Endothelial cell of umbilical vein (primary cell): ENCODE data around the gene DAPK2. TPM values are rescaled to one million over a fixed set of nuclear protein-coding genes. Genes with fewer than 3 reads are reported as not detected.

Experiments
- BruUV-seq: library from RNA; stranded (reverse); fragments of 400-500 nt; replicated peaks from 2 replicates; lab custom pipeline; 2021; lab: Mats Ljungman, UMichigan
- CTCF ChIA-PET: fragments of 300-600, 350-600 bp; sonication (Branson Sonifier 250); formaldehyde crosslinking; loops from one replicate; lab custom pipeline; 2021; ENCODE audit warnings: antibody characterized with exemption, inconsistent platforms; lab: Charles Lee
- POLR2A ChIA-PET: fragments of 300-600, 350-600 bp; sonication (Branson Sonifier 250); formaldehyde crosslinking; loops from one replicate; lab custom pipeline; 2021; ENCODE audit warnings: antibody characterized with exemption, inconsistent platforms; lab: Charles Lee
- DNase-seq: peaks from one replicate; pipeline ENCODE4 v3.0.0-alpha.2; 2011; ENCODE audit warnings: low read depth, low spot score
- FAIRE-seq: peaks from 2 replicates; lab custom pipeline; 2011; peaks lifted over from hg19 to GRCh38; lab: Jason Lieb, UNC
- H2AFZ ChIP-seq: 2 replicates; pipeline ENCODE4 v1.6.0; 2012; ENCODE audit warnings: low read depth, low read length, control low read depth, inconsistent platforms
- H3K27ac ChIP-seq: 2 replicates; pipeline ENCODE4 v1.5.1; 2011; ENCODE audit warnings: low read depth, mild to moderate bottlenecking, control low read depth, low read length, moderate library complexity; ENCODE audit not compliant: insufficient read depth
- H3K27me3 ChIP-seq, 2 experiments: 2 replicates each; pipeline versions ENCODE4 v1.6.0 to v1.6.1; 2011; ENCODE audit warnings: low read length in 2 of 2, mixed read lengths in 1 of 2; ENCODE audit not compliant: control insufficient read depth in 2 of 2, insufficient read depth in 2 of 2
- H3K36me3 ChIP-seq, 2 experiments: 2 replicates in 1 of 2; 3 replicates in 1 of 2; pipeline ENCODE4 v1.5.1; 2011; ENCODE audit warnings: low read length in 2 of 2, mild to moderate bottlenecking in 1 of 2, moderate library complexity in 1 of 2; ENCODE audit not compliant: control insufficient read depth in 2 of 2, insufficient read depth in 2 of 2; ENCODE audit errors: extremely low read depth in 1 of 2
- H3K4me1 ChIP-seq: 3 replicates; pipeline ENCODE4 v1.5.1; 2011; ENCODE audit warnings: mild to moderate bottlenecking, low read length; ENCODE audit not compliant: control insufficient read depth, insufficient read depth; ENCODE audit errors: extremely low read depth
- H3K4me2 ChIP-seq: 2 replicates; pipeline ENCODE4 v1.6.1; 2011; ENCODE audit warnings: low read length, control low read depth, mixed read lengths; ENCODE audit not compliant: insufficient read depth
- H3K4me3 ChIP-seq, 3 experiments: fragments of 200-600 bp in 1 of 3; sonication (generic), shearing (Covaris generic) in 1 of 3; replicated peaks in 1 of 3; 2 replicates each; pipeline ENCODE4 v1.5.1; 2011 to 2016; ENCODE audit warnings: control low read depth in 3 of 3, low read length in 3 of 3, mild to moderate bottlenecking in 2 of 3, inconsistent platforms in 1 of 3, low read depth in 1 of 3, moderate library complexity in 1 of 3; ENCODE audit not compliant: insufficient read depth in 1 of 3
- H3K79me2 ChIP-seq: 2 replicates; pipeline ENCODE4 v1.6.0; 2012; ENCODE audit warnings: low read length, inconsistent platforms; ENCODE audit not compliant: control insufficient read depth, insufficient read depth
- H3K9ac ChIP-seq: replicated peaks from 2 replicates; pipeline ENCODE3; 2011; ENCODE audit warnings: low read length, control low read depth; ENCODE audit not compliant: insufficient read depth; ENCODE audit errors: extremely low read depth
- H3K9me1 ChIP-seq: replicated peaks from 3 replicates; pipeline ENCODE4 v1.6.0; 2011; ENCODE audit warnings: mild to moderate bottlenecking, low read length; ENCODE audit not compliant: control insufficient read depth, insufficient read depth; ENCODE audit errors: extremely low read depth
- H3K9me3 ChIP-seq: replicated peaks from 2 replicates; pipeline ENCODE4 v1.5.1; 2012; ENCODE audit warnings: low read length, inconsistent platforms; ENCODE audit not compliant: control insufficient read depth, insufficient read depth
- H4K20me1 ChIP-seq: replicated peaks from 2 replicates; pipeline ENCODE3; 2011; ENCODE audit warnings: mild to moderate bottlenecking, low read length; ENCODE audit not compliant: control insufficient read depth, insufficient read depth; ENCODE audit errors: extremely low read depth
- CTCF ChIP-seq, 2 donors: IDR thresholded peaks; 1 replicate in 1 of 2; 2 replicates in 1 of 2; pipeline ENCODE4 v1.5.1; 2011; ENCODE audit warnings: low read length in 2 of 2, mild to moderate bottlenecking in 2 of 2, moderate library complexity in 2 of 2, control low read depth in 1 of 2, inconsistent platforms in 1 of 2, low read depth in 1 of 2; ENCODE audit not compliant: insufficient read depth in 1 of 2; ENCODE audit errors: extremely low read depth in 1 of 2
- EZH2 ChIP-seq: IDR thresholded peaks from 2 replicates; pipeline ENCODE4 v1.6.1; 2012; ENCODE audit warnings: borderline replicate concordance, low read depth, mild to moderate bottlenecking, moderate library complexity, low read length, inconsistent platforms; ENCODE audit not compliant: severe bottlenecking
- FOS ChIP-seq: IDR thresholded peaks from 2 replicates; pipeline ENCODE4 v1.6.1; 2011; ENCODE audit warnings: mild to moderate bottlenecking, low read length, moderate library complexity, borderline replicate concordance; ENCODE audit not compliant: insufficient read depth
- GATA2 ChIP-seq: IDR thresholded peaks from 2 replicates; pipeline ENCODE4 v1.7.0; 2011; ENCODE audit warnings: low read depth, mild to moderate bottlenecking, moderate library complexity, mixed read lengths, low read length; ENCODE audit not compliant: insufficient read length, insufficient read depth
- JUN ChIP-seq: IDR thresholded peaks from 2 replicates; pipeline ENCODE4 v1.6.1; 2011; ENCODE audit warnings: borderline replicate concordance, low read depth; ENCODE audit not compliant: insufficient read length, insufficient read depth
- MAX ChIP-seq: IDR thresholded peaks from 2 replicates; pipeline ENCODE4 v1.6.1; 2011; ENCODE audit not compliant: insufficient read depth, insufficient read length
- MYC ChIP-seq: IDR thresholded peaks from one replicate; pipeline ENCODE4 v1.6.1; 2011; ENCODE audit warnings: mild to moderate bottlenecking, low read depth, low read length
- POLR2A ChIP-seq: IDR thresholded peaks from 2 replicates; pipeline ENCODE4 v1.6.1; 2012; ENCODE audit warnings: low read depth, mild to moderate bottlenecking, control low read depth, low read length
- POLR2AphosphoS5 ChIP-seq: IDR thresholded peaks from 2 replicates; pipeline ENCODE4 v1.6.1; 2012; ENCODE audit warnings: low read depth, mild to moderate bottlenecking, control low read depth, low read length, moderate library complexity; ENCODE audit not compliant: insufficient read depth
- dilution Hi-C: fragments of 300-500 bp; cut with MboI; formaldehyde crosslinking; loops from one replicate; pipeline ENCODE4 v1.15.0; 2019; ENCODE audit warnings: low sequenced_read_pairs; ENCODE audit not compliant: extremely low pct_ligation_motif_present
- intact Hi-C: fragments of 100-400 bp; cut with micrococcal nuclease; formaldehyde crosslinking; loops from one replicate; pipeline ENCODE4 v1.10.0; 2022
- polyA plus RNA-seq, 4 experiments: library from polyadenylated mRNA; depleted of rRNA in 3 of 4; stranded (reverse) in 3 of 4; unstranded in 1 of 4; fragments of >200 nt; gene quantifications; 2 replicates each; pipeline versions ENCODE4 v1.2.1 to v1.2.3, GENCODE V29; 2011 to 2012; ENCODE audit warnings: missing spikeins in 1 of 4
- total RNA-seq: library from RNA; stranded (reverse); gene quantifications from 2 replicates; pipeline ENCODE4 v1.2.3, GENCODE V29; 2021

The DAPK2 gene
- total and polyA plus RNA-seq, 2 donors (not counting 3 experiments of a cell fraction or from before 2014, with no cell fraction given), result 2.8 to 6.7 TPM

- DNase-seq, result no peak
- Histone ChIP-seq H3K4me2 (no peak overlapping the region), H3K9me1 (no peaks in the 10 kb centered on the region), H3K4me1 (peaks cover 24% of the 10 kb centered on the region), H3K9me3 (no peaks in the 10 kb centered on the region), H3K4me3 (no peak overlapping the region), H3K27ac (no peak overlapping the region), H2AFZ (no peak overlapping the region), H3K27me3 (no peaks in the 10 kb centered on the region), H3K9ac (no peak overlapping the region), H3K79me2 (no peaks in the 10 kb centered on the region), H4K20me1 (no peaks in the 10 kb centered on the region), H3K36me3 (no peaks in the 10 kb centered on the region)
- dilution Hi-C loops (no loop called here), intact Hi-C loops (no loop called here)
- BruUV-seq, result no TSS peak
- FAIRE-seq, result no peak
- CTCF ChIA-PET, result interaction anchor here (1.1 to 1.4 kb wide), 3 partner anchors 24 to 154 kb away, joined by 3 to 4 read pairs (median 3); no protein-coding TSS in a partner anchor
- POLR2A ChIA-PET, result no interaction called here
- TF ChIP-seq JUN (no peak), EZH2 (no peak), CTCF (IDR thresholded peaks at IDR 0.05; ENCODE audit: extremely low read depth in 1 of 2, insufficient read depth in 1 of 2, low read depth in 1 of 2, low read length in 2 of 2) (no peak), POLR2A (no peak), MAX (no peak), MYC (no peak), GATA2 (no peak), FOS (no peak), POLR2AphosphoS5 (no peak)
Observed at GRCh38 chr15:63912061-63912615, 134.1 kb downstream of the DAPK2 start.
